GM12878 (cell line): ENCODE data around the gene CFAP107. TPM values are rescaled to one million over a fixed set of nuclear protein-coding genes. Genes with fewer than 3 reads are reported as not detected.

Source experiments
- ATAC-seq: fragments of 200-7000 bp; cut with Tn5 transposase; 3 replicates; pipeline ENCODE4 v1.9.1; 2020; ENCODE audit warnings: mild to moderate bottlenecking, moderate library complexity
- BruUV-seq: library from RNA; stranded (reverse); fragments of 400-500 nt; replicated peaks from 2 replicates; lab custom pipeline; 2021; lab: Mats Ljungman, UMichigan
- CTCF ChIA-PET: fragments of 300-600 bp; sonication (Branson Sonifier 250); formaldehyde crosslinking; extraction: SDS; loops from one replicate; lab custom pipeline; 2021; ENCODE audit warnings: inconsistent platforms; lab: Yijun Ruan, JAX
- POLR2A ChIA-PET: fragments of 350-600 bp; formaldehyde crosslinking; extraction: SDS; loops from one replicate; lab custom pipeline; 2021; ENCODE audit warnings: inconsistent platforms; lab: Charles Lee
- RAD21 ChIA-PET: fragments of 300-600 bp; sonication (Branson Sonifier 250); formaldehyde crosslinking; loops from one replicate; lab custom pipeline; 2023; ENCODE audit warnings: antibody characterized with exemption; ENCODE audit not compliant: unreplicated experiment; lab: Charles Lee
- SMC1A ChIA-PET: fragments of 300-600 bp; sonication (Branson Sonifier 250); formaldehyde crosslinking; loops from one replicate; lab custom pipeline; 2023; ENCODE audit not compliant: unreplicated experiment, uncharacterized antibody; lab: Charles Lee
- DNase-seq: peaks from one replicate; pipeline ENCODE4 v3.0.0-alpha.2; 2011; ENCODE audit warnings: low read depth, low spot score
- FAIRE-seq: peaks from 3 replicates; lab custom pipeline; 2011; peaks lifted over from hg19 to GRCh38; lab: Jason Lieb, UNC
- H2AFZ ChIP-seq: 2 replicates; pipeline ENCODE4 v1.6.0; 2011; ENCODE audit warnings: low read depth, low read length, control low read depth; ENCODE audit not compliant: control insufficient read depth
- H3K27ac ChIP-seq: 2 replicates; pipeline ENCODE4 v1.5.1; 2011; ENCODE audit warnings: control low read depth; ENCODE audit not compliant: control insufficient read depth, insufficient read depth
- H3K27me3 ChIP-seq, 2 experiments: replicated peaks in 1 of 2; 2 replicates each; pipeline versions ENCODE4 v1.6.0 to v1.6.1; 2011; ENCODE audit warnings: low read length in 1 of 2; ENCODE audit not compliant: control insufficient read depth in 2 of 2, insufficient read depth in 2 of 2
- H3K36me3 ChIP-seq, 2 experiments: 2 replicates each; pipeline ENCODE4 v1.5.1; 2011; ENCODE audit warnings: low read length in 1 of 2; ENCODE audit not compliant: control insufficient read depth in 2 of 2, insufficient read depth in 2 of 2
- H3K4me1 ChIP-seq: 2 replicates; pipeline ENCODE4 v1.6.1; 2011; ENCODE audit warnings: mild to moderate bottlenecking, low read length, moderate library complexity, mixed read lengths; ENCODE audit not compliant: control insufficient read depth, insufficient read depth
- H3K4me2 ChIP-seq: 2 replicates; pipeline ENCODE4 v1.6.0; 2011; ENCODE audit warnings: control low read depth; ENCODE audit not compliant: control insufficient read depth, insufficient read depth
- H3K4me3 ChIP-seq: fragments of 200-600 bp; sonication (generic); 2 replicates; pipeline ENCODE4 v1.5.1; 2016
- H3K79me2 ChIP-seq: 2 replicates; pipeline ENCODE4 v1.6.0; 2011; ENCODE audit warnings: low read length; ENCODE audit not compliant: control insufficient read depth, insufficient read depth
- H3K9ac ChIP-seq: 2 replicates; pipeline ENCODE4 v1.8.0; 2011; ENCODE audit warnings: low read length, control low read depth, mixed read lengths; ENCODE audit not compliant: control insufficient read depth, insufficient read depth
- H3K9me3 ChIP-seq: replicated peaks from 3 replicates; pipeline ENCODE4 v1.5.1; 2011; ENCODE audit warnings: mild to moderate bottlenecking, low read length; ENCODE audit not compliant: control insufficient read depth, insufficient read depth
- H4K20me1 ChIP-seq: 2 replicates; pipeline ENCODE4 v1.6.0; 2011; ENCODE audit not compliant: control insufficient read depth, insufficient read depth
- CBX5 ChIP-seq: sonication (generic); IDR thresholded peaks from 2 replicates; pipeline ENCODE4 v1.6.1; 2016; ENCODE audit warnings: low read depth, moderate library complexity, mild to moderate bottlenecking, inconsistent platforms
- CUX1 ChIP-seq: IDR thresholded peaks from 2 replicates; pipeline ENCODE4 v1.6.1; 2012; ENCODE audit warnings: improper control_type of control experiment, low read depth, low read length; ENCODE audit not compliant: insufficient replicate concordance
- E2F4 ChIP-seq: IDR thresholded peaks from 2 replicates; pipeline ENCODE4 v1.6.1; 2012; ENCODE audit warnings: low read depth, low read length, improper control_type of control experiment
- NFIC ChIP-seq: IDR thresholded peaks from 2 replicates; pipeline ENCODE4 v1.6.1; 2012; ENCODE audit warnings: low read depth, mild to moderate bottlenecking, inconsistent platforms, low read length, moderate library complexity
- SIN3A ChIP-seq: IDR thresholded peaks from 2 replicates; pipeline ENCODE4 v1.6.1; 2012; ENCODE audit warnings: low read depth, low read length, improper control_type of control experiment
- SMC3 ChIP-seq: IDR thresholded peaks from 2 replicates; pipeline ENCODE4 v1.6.1; 2011; ENCODE audit warnings: low read length, improper control_type of control experiment, borderline replicate concordance
- SRF ChIP-seq, 2 experiments: IDR thresholded peaks; 2 replicates each; pipeline ENCODE4 v1.6.1; 2011; ENCODE audit warnings: low read depth in 2 of 2, low read length in 2 of 2, mild to moderate bottlenecking in 1 of 2, moderate library complexity in 1 of 2
- WGBS: methylation state at CpG from one replicate; pipeline ENCODE4 v1.1.6; 2016; ENCODE audit warnings: low lambda C conversion rate; ENCODE audit not compliant: insufficient replicate concordance, insufficient coverage; ENCODE audit errors: missing lambda C conversion rate; 5-methylcytosine and 5-hydroxymethylcytosine counted together
- in situ Hi-C: fragments of 300-500 bp; cut with MboI; formaldehyde crosslinking; loops from 9 replicates; pipeline ENCODE4 v1.14.3; 2018; ENCODE audit warnings: mixed read lengths
- intact Hi-C: fragments of 100-400 bp; cut with micrococcal nuclease; formaldehyde crosslinking; loops from one replicate; pipeline ENCODE4 v1.14.2; 2022; ENCODE audit not compliant: unreplicated experiment
- polyA plus RNA-seq, 11 experiments: library from polyadenylated mRNA; depleted of rRNA in 4 of 11; unstranded in 6 of 11; stranded (reverse) in 5 of 11; fragments of >200 nt; fragmentation: Nextera tagmentation in 4 of 11; fragmentation: Illumina TruSeq in 1 of 11; extraction: Ambion mirVana in 4 of 11; extraction: Trizol in 1 of 11; gene quantifications; 1 replicate in 1 of 11; 2 replicates in 10 of 11; pipeline versions ENCODE4 v1.2.1 to v1.2.3, GENCODE V29; 2011 to 2016; ENCODE audit warnings: inconsistent platforms in 2 of 11, missing spikeins in 2 of 11, low read depth in 1 of 11
- total RNA-seq, 4 experiments: library from RNA; depleted of rRNA in 3 of 4; stranded (reverse); fragments of >200 nt in 3 of 4; fragmentation: Illumina TruSeq in 1 of 4; extraction: Trizol in 1 of 4; gene quantifications; 2 replicates each; pipeline versions ENCODE4 v1.2.1 to v1.2.3, GENCODE V29; 2013 to 2021
- TF ChIP-seq, protein P1 (sequence below): fragments of 450-650 bp; IDR thresholded peaks from 2 replicates; pipeline ENCODE4 v1.6.1; 2017; ENCODE audit warnings: mild to moderate bottlenecking, moderate library complexity
- TF ChIP-seq, protein P2 (sequence below): IDR thresholded peaks from 2 replicates; pipeline ENCODE4 v1.6.1; 2012; ENCODE audit warnings: low read depth, low read length, improper control_type of control experiment

Gene CFAP107
- total and polyA plus RNA-seq, 10 of the 15 experiments (the other 5 are each of a cell fraction or from before 2014, with no cell fraction given) = not detected

DNA sequence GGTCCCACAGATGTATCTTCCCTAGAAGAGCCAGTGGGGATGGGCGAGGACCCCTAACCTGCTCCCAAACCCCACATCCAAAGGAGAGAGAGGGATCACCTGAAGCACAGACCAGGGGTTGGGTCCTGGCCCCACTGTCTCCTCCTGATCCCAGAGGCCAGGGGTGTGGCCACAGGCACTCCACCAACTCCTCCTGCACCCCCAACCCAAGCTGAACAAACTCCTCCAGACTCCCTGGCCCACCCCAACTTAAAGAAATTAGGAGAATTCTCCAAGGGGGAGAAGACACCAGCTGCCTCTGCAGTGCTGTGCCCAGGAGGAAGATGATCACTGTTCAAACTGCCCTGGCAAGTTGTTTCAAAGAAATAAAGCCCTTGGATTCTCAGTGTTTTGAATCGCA, 23.0 kb downstream of the CFAP107 start (continued):
- TF ChIP-seq NFIC (no peak), E2F4 (no peak), SIN3A (no peak), SRF (IDR thresholded peaks at IDR 0.05; ENCODE audit: low read depth in 2 of 2, low read length in 2 of 2) (no peak), CUX1 (no peak), SMC3 (no peak)

GRCh38 chr1:12769976-12770505, 24.0 kb downstream of the CFAP107 start:
- Histone ChIP-seq H3K27me3 (no peaks in the 10 kb centered on the region; a peak in 1 of 4 replicates), H3K4me2 (no peak overlapping the region), H3K9ac (no peak overlapping the region), H3K4me1 (no peaks in the 10 kb centered on the region), H3K4me3 (no peak overlapping the region), H3K27ac (no peak overlapping the region), H3K9me3 (no peaks in the 10 kb centered on the region), H4K20me1 (no peaks in the 10 kb centered on the region), H3K36me3 (no peaks in the 10 kb centered on the region), H3K79me2 (no peaks in the 10 kb centered on the region), H2AFZ (no peak overlapping the region)
- ChIA-PET CTCF (no interaction called here), SMC1A (no interaction called here), RAD21 (no interaction called here), POLR2A (no interaction called here)
- DNase-seq = no peak
- 0% methylated on average over 7 of the region's 7 CpGs for WGBS
- no TSS peak for BruUV-seq
- ATAC-seq = no peak
- in situ Hi-C loops (no loop called here), intact Hi-C loops (no loop called here)
- no peak for FAIRE-seq
- TF ChIP-seq, protein P1, sequence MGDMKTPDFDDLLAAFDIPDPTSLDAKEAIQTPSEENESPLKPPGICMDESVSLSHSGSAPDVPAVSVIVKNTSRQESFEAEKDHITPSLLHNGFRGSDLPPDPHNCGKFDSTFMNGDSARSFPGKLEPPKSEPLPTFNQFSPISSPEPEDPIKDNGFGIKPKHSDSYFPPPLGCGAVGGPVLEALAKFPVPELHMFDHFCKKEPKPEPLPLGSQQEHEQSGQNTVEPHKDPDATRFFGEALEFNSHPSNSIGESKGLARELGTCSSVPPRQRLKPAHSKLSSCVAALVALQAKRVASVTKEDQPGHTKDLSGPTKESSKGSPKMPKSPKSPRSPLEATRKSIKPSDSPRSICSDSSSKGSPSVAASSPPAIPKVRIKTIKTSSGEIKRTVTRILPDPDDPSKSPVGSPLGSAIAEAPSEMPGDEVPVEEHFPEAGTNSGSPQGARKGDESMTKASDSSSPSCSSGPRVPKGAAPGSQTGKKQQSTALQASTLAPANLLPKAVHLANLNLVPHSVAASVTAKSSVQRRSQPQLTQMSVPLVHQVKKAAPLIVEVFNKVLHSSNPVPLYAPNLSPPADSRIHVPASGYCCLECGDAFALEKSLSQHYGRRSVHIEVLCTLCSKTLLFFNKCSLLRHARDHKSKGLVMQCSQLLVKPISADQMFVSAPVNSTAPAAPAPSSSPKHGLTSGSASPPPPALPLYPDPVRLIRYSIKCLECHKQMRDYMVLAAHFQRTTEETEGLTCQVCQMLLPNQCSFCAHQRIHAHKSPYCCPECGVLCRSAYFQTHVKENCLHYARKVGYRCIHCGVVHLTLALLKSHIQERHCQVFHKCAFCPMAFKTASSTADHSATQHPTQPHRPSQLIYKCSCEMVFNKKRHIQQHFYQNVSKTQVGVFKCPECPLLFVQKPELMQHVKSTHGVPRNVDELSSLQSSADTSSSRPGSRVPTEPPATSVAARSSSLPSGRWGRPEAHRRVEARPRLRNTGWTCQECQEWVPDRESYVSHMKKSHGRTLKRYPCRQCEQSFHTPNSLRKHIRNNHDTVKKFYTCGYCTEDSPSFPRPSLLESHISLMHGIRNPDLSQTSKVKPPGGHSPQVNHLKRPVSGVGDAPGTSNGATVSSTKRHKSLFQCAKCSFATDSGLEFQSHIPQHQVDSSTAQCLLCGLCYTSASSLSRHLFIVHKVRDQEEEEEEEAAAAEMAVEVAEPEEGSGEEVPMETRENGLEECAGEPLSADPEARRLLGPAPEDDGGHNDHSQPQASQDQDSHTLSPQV = no peak
- no peak for TF ChIP-seq CBX5
- TF ChIP-seq, protein P2, sequence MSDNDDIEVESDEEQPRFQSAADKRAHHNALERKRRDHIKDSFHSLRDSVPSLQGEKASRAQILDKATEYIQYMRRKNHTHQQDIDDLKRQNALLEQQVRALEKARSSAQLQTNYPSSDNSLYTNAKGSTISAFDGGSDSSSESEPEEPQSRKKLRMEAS = no peak
